Activated naive CD4-positive, alpha-beta T cell treated with anti-CD3 and anti-CD28 coated beads for 36 hours (primary cell): ENCODE data around the gene FGB. TPM values are rescaled to one million over a fixed set of nuclear protein-coding genes. Genes with fewer than 3 reads are reported as not detected.

Experiments used
- CTCF ChIA-PET: fragments of 350-600 bp; sonication (Branson Sonifier 250); formaldehyde crosslinking; loops from one replicate; lab custom pipeline; 2021; ENCODE audit warnings: antibody characterized with exemption; lab: Charles Lee
- DNase-seq: peaks from one replicate; pipeline ENCODE4 v3.0.0-alpha.2; 2020
- H3K27ac Mint-ChIP-seq: one replicate; pipeline ENCODE4 v1.8.0; 2021; ENCODE audit warnings: mild to moderate bottlenecking, mixed read lengths
- H3K27me3 Mint-ChIP-seq: one replicate; pipeline ENCODE4 v1.8.0; 2021; ENCODE audit warnings: low read depth, mixed read lengths
- H3K36me3 Mint-ChIP-seq: one replicate; pipeline ENCODE4 v1.8.0; 2021; ENCODE audit warnings: low read depth, mixed read lengths
- H3K4me1 Mint-ChIP-seq: one replicate; pipeline ENCODE4 v1.8.0; 2021; ENCODE audit warnings: low read depth, mixed read lengths
- H3K4me3 Mint-ChIP-seq: one replicate; pipeline ENCODE4 v1.8.0; 2021; ENCODE audit warnings: mild to moderate bottlenecking, moderate library complexity, mixed read lengths
- H3K9me3 Mint-ChIP-seq: one replicate; pipeline ENCODE4 v1.8.0; 2021; ENCODE audit warnings: mixed read lengths
- intact Hi-C: fragments of 100-400 bp; cut with micrococcal nuclease; formaldehyde crosslinking; loops from one replicate; pipeline ENCODE4 v1.15.1; 2023
- total RNA-seq, 2 experiments: library from RNA; stranded (reverse); gene quantifications; one replicate each; pipeline ENCODE4 v1.2.3, GENCODE V29; 2021

The FGB gene
- total RNA-seq, 2 experiments from 2014 or later = not detected

GRCh38 chr4:154573190-154573870 lies 10.5 kb downstream of the FGB start:
- H3K4me1 Mint-ChIP-seq = no peaks in the 10 kb centered on the region
- H3K36me3 Mint-ChIP-seq = no peaks in the 10 kb centered on the region
- no peak for DNase-seq
- CTCF ChIA-PET = no interaction called here
- intact Hi-C loops = no loop called here
- no peak overlapping the region for H3K4me3 Mint-ChIP-seq
- no peaks in the 10 kb centered on the region for H3K9me3 Mint-ChIP-seq
- H3K27ac Mint-ChIP-seq = no peak overlapping the region
- H3K27me3 Mint-ChIP-seq = peaks cover 8% of the 10 kb centered on the region

- CTCF ChIA-PET = no interaction called here
- H3K4me1 Mint-ChIP-seq = no peaks in the 10 kb centered on the region
- H3K27ac Mint-ChIP-seq = no peak overlapping the region
- intact Hi-C loops = no loop called here
- peaks cover 8% of the 10 kb centered on the region for H3K27me3 Mint-ChIP-seq
- H3K4me3 Mint-ChIP-seq = no peak overlapping the region
- no peaks in the 10 kb centered on the region for H3K36me3 Mint-ChIP-seq
- no peaks in the 10 kb centered on the region for H3K9me3 Mint-ChIP-seq
- DNase-seq = no peak
These were observed 11.5 kb downstream of the FGB start for GRCh38 chr4:154574311-154574710.

GRCh38 chr4:154577324-154577723 lies 14.5 kb downstream of the FGB start:
- H3K4me1 Mint-ChIP-seq = no peaks in the 10 kb centered on the region
- CTCF ChIA-PET = interaction anchor here (0.9 kb wide), 1 partner anchor 42 kb away, joined by 3 read pairs; no protein-coding TSS in a partner anchor
- no peaks in the 10 kb centered on the region for H3K9me3 Mint-ChIP-seq
- peaks cover 8% of the 10 kb centered on the region for H3K27me3 Mint-ChIP-seq
- no peak overlapping the region for H3K4me3 Mint-ChIP-seq
- intact Hi-C loops = no loop called here
- no peak for DNase-seq
- H3K27ac Mint-ChIP-seq = no peak overlapping the region
- no peaks in the 10 kb centered on the region for H3K36me3 Mint-ChIP-seq

GRCh38 chr4:154578919-154579318 lies 16.1 kb downstream of the FGB start:
- DNase-seq = no peak
- Mint-ChIP-seq H3K27ac (no peak overlapping the region), H3K36me3 (no peaks in the 10 kb centered on the region), H3K9me3 (no peaks in the 10 kb centered on the region), H3K27me3 (peaks cover 8% of the 10 kb centered on the region), H3K4me1 (no peaks in the 10 kb centered on the region), H3K4me3 (no peak overlapping the region)
- CTCF ChIA-PET = interaction anchor here (1.0 kb wide), 1 partner anchor 15 kb away, joined by 3 read pairs; no protein-coding TSS in a partner anchor
- intact Hi-C loops = no loop called here

GRCh38 chr4:154579927-154580326 lies 17.1 kb downstream of the FGB start:
- intact Hi-C loops = loop anchor here (2.0 kb wide), 1 partner anchor 23 kb away; no protein-coding TSS in a partner anchor

GRCh38 chr4:154582723-154583122 lies 19.9 kb downstream of the FGB start:
- DNase-seq = no peak
- no peaks in the 10 kb centered on the region for H3K9me3 Mint-ChIP-seq
- CTCF ChIA-PET = interaction anchor here (1.2 to 1.3 kb wide), 2 partner anchors 23 to 25 kb away, joined by 3 read pairs; no protein-coding TSS in a partner anchor
- no peaks in the 10 kb centered on the region for H3K36me3 Mint-ChIP-seq
- no peak overlapping the region for H3K27ac Mint-ChIP-seq
- intact Hi-C loops = no loop called here
- H3K27me3 Mint-ChIP-seq = peaks cover 4% of the 10 kb centered on the region
- H3K4me1 Mint-ChIP-seq = no peaks in the 10 kb centered on the region
- no peak overlapping the region for H3K4me3 Mint-ChIP-seq

More at GRCh38 chr4:154579927-154580326, 17.1 kb downstream of the FGB start:
- CTCF ChIA-PET = no interaction called here
- Mint-ChIP-seq H3K4me3 (no peak overlapping the region), H3K4me1 (no peaks in the 10 kb centered on the region), H3K27ac (no peak overlapping the region), H3K9me3 (no peaks in the 10 kb centered on the region), H3K27me3 (peaks cover 6% of the 10 kb centered on the region), H3K36me3 (no peaks in the 10 kb centered on the region)
- DNase-seq = no peak

- Mint-ChIP-seq H3K36me3 (no peaks in the 10 kb centered on the region), H3K4me3 (no peak overlapping the region)
- CTCF ChIA-PET = interaction anchor here (0.9 to 1.3 kb wide), 3 partner anchors 16 to 25 kb away, joined by 3 read pairs; no protein-coding TSS in a partner anchor
These were observed 20.4 kb downstream of the FGB start for GRCh38 chr4:154583230-154583629.

GRCh38 chr4:154583677-154584076 lies 20.9 kb downstream of the FGB start:
- no peaks in the 10 kb centered on the region for H3K9me3 Mint-ChIP-seq
- no peak overlapping the region for H3K27ac Mint-ChIP-seq
- CTCF ChIA-PET = interaction anchor here (0.9 to 1.4 kb wide), 3 partner anchors 16 to 35 kb away, joined by 3 read pairs; no protein-coding TSS in a partner anchor
- no peaks in the 10 kb centered on the region for H3K4me1 Mint-ChIP-seq
- no peak overlapping the region for H3K4me3 Mint-ChIP-seq
- DNase-seq = no peak
- peaks cover 4% of the 10 kb centered on the region for H3K27me3 Mint-ChIP-seq
- intact Hi-C loops = no loop called here
- H3K36me3 Mint-ChIP-seq = no peaks in the 10 kb centered on the region

More at GRCh38 chr4:154583230-154583629, 20.4 kb downstream of the FGB start:
- Mint-ChIP-seq H3K4me1 (no peaks in the 10 kb centered on the region), H3K27ac (no peak overlapping the region), H3K27me3 (peaks cover 4% of the 10 kb centered on the region), H3K9me3 (no peaks in the 10 kb centered on the region)
- no peak for DNase-seq
- intact Hi-C loops = no loop called here

- intact Hi-C loops = no loop called here
- H3K27me3 Mint-ChIP-seq = peaks cover 4% of the 10 kb centered on the region
- no peak overlapping the region for H3K4me3 Mint-ChIP-seq
- no peak overlapping the region for H3K27ac Mint-ChIP-seq
- no peaks in the 10 kb centered on the region for H3K36me3 Mint-ChIP-seq
- CTCF ChIA-PET = interaction anchor here (0.9 to 1.4 kb wide), 2 partner anchors 17 to 34 kb away, joined by 3 read pairs; no protein-coding TSS in a partner anchor
- no peaks in the 10 kb centered on the region for H3K4me1 Mint-ChIP-seq
- DNase-seq = no peak
- H3K9me3 Mint-ChIP-seq = no peaks in the 10 kb centered on the region
These were observed 21.4 kb downstream of the FGB start for GRCh38 chr4:154584259-154584658.

- Mint-ChIP-seq H3K27me3 (peaks cover 4% of the 10 kb centered on the region), H3K4me1 (no peaks in the 10 kb centered on the region), H3K9me3 (no peaks in the 10 kb centered on the region), H3K27ac (no peak overlapping the region), H3K36me3 (no peaks in the 10 kb centered on the region), H3K4me3 (no peak overlapping the region)
- CTCF ChIA-PET = no interaction called here
- DNase-seq = no peak
- intact Hi-C loops = no loop called here
These were observed 22.7 kb downstream of the FGB start for GRCh38 chr4:154585369-154586018.

GRCh38 chr4:154586296-154587033 lies 23.7 kb downstream of the FGB start:
- Mint-ChIP-seq H3K4me3 (no peak overlapping the region), H3K27me3 (peaks cover 4% of the 10 kb centered on the region), H3K9me3 (no peaks in the 10 kb centered on the region), H3K27ac (no peak overlapping the region), H3K36me3 (no peaks in the 10 kb centered on the region), H3K4me1 (no peaks in the 10 kb centered on the region)
- no peak for DNase-seq
- intact Hi-C loops = no loop called here
- CTCF ChIA-PET = no interaction called here

GRCh38 chr4:154588198-154588597 lies 25.4 kb downstream of the FGB start:
- no peak overlapping the region for H3K4me3 Mint-ChIP-seq

More at GRCh38 chr4:154588198-154588597, 25.4 kb downstream of the FGB start:
- CTCF ChIA-PET = no interaction called here
- H3K4me1 Mint-ChIP-seq = no peaks in the 10 kb centered on the region
- peaks cover 7% of the 10 kb centered on the region for H3K27me3 Mint-ChIP-seq
- H3K27ac Mint-ChIP-seq = no peak overlapping the region
- H3K36me3 Mint-ChIP-seq = no peaks in the 10 kb centered on the region
- DNase-seq = no peak
- intact Hi-C loops = no loop called here
- no peaks in the 10 kb centered on the region for H3K9me3 Mint-ChIP-seq
